GM06990 (cell line): ENCODE data around the gene MMGT1.

Experiments used
- DNase-seq: peaks from one replicate; pipeline ENCODE4 v3.0.0-alpha.2; 2011; ENCODE audit not compliant: insufficient read length; ENCODE audit errors: extremely low read depth
- H3K27me3 ChIP-seq: replicated peaks from 2 replicates; pipeline ENCODE4 v1.6.0; 2011; ENCODE audit warnings: low read length; ENCODE audit not compliant: control insufficient read depth, insufficient read depth
- H3K36me3 ChIP-seq: 2 replicates; pipeline ENCODE4 v1.5.1; 2011; ENCODE audit warnings: low read length; ENCODE audit not compliant: control insufficient read depth, insufficient read depth
- H3K4me3 ChIP-seq: replicated peaks from 2 replicates; pipeline ENCODE4 v1.5.1; 2011; ENCODE audit warnings: low read depth, mild to moderate bottlenecking, control low read depth, low read length
- TF ChIP-seq, protein P1 (sequence below): IDR thresholded peaks from 2 replicates; pipeline ENCODE4 v1.5.1; 2011; ENCODE audit warnings: low read length, control low read depth, mild to moderate bottlenecking, inconsistent platforms; ENCODE audit not compliant: insufficient read depth, poor library complexity, severe bottlenecking

Gene MMGT1

DNA sequence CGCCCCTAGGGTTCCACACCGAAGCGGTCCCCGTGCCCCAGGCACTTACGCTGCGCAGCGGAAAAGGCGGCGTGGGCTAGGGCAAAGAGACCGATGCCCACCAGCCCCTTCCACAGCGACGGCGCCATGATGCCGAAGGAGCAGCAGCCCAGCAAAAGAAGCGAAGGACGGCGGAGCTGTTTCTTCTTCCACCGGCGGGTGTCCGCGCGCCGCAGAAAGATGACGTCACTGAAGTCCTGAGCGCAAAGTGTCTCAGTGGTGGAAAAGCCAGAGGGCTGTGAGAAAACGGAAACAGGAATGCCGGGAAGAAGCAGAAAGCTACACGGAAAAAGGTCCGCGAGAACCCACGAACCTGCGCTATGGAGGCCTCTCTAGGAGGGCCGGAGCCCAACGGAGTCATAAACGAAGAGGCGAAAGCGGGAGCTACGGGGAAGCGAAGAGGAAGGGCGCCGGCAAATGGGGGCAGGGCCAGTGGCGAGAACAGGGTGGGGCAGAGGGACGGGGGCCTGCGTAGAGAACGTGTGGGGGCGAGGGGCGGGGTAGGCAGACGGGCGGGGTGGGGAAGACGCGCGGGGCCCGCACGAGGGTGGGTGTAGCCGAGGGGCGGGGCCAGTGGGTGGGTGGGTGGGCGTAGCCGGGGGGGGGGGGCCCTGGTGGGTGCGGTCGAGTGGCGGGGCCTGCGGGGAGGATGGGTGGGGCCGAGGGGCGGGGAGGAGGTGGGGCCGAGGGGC, at the start of gene MMGT1:
Gene MMGT1, minus strand, starts transcription at position 441 of the 731 bp plus-strand sequence. Its CDS starts 313 bp downstream, at position 128.
- H3K27me3 ChIP-seq: no peaks in the 10 kb centered on the region
- DNase-seq: peak; percentile 87
- no peaks in the 10 kb centered on the region for H3K36me3 ChIP-seq
- H3K4me3 ChIP-seq: peak within 1 kb of the TSS; percentile 80
- TF ChIP-seq, protein P1, sequence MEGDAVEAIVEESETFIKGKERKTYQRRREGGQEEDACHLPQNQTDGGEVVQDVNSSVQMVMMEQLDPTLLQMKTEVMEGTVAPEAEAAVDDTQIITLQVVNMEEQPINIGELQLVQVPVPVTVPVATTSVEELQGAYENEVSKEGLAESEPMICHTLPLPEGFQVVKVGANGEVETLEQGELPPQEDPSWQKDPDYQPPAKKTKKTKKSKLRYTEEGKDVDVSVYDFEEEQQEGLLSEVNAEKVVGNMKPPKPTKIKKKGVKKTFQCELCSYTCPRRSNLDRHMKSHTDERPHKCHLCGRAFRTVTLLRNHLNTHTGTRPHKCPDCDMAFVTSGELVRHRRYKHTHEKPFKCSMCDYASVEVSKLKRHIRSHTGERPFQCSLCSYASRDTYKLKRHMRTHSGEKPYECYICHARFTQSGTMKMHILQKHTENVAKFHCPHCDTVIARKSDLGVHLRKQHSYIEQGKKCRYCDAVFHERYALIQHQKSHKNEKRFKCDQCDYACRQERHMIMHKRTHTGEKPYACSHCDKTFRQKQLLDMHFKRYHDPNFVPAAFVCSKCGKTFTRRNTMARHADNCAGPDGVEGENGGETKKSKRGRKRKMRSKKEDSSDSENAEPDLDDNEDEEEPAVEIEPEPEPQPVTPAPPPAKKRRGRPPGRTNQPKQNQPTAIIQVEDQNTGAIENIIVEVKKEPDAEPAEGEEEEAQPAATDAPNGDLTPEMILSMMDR: no peak

DNA sequence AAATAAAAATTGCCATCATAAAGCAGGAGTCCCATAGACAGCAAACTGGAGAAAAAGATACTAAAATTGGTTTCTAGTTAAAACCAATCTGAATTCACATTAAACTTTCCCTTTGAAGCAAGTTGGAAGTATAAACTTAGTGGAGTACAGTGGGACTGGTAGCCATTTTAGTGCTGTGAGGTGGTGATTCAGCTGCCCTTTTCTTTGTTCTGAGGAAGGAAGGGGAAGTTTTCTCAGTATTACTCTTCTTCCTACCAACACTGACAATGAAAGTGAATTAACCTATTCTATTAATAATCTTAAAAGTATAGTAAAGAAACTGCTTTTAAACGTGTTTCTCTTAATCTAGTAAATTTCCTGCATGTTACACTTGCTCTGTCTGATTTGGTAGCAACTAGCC, 48.1 kb upstream of the MMGT1 start:
- no peaks in the 10 kb centered on the region for H3K27me3 ChIP-seq
- TF ChIP-seq, protein P1: no peak
- H3K4me3 ChIP-seq: no peak overlapping the region

DNA sequence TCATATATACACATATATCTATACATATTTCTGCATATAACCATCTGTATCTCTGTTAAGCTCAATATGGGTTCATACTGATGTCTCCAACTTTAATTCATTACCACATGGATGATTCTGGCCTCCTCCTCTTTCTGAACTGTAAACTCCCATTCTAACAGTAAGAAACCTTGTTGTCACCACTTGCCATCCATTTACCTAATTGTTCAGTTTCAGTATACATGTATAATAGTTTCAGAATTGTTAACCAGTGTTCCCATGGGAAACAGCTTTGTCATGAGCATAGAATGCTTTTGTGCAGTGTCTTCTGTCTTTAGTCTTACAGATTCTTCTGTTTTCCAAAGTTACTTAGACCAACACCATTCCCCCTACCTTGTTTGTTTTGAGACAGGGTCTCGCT, 47.4 kb upstream of the MMGT1 start:
- TF ChIP-seq, protein P1: no peak
- Histone ChIP-seq H3K27me3 (no peaks in the 10 kb centered on the region), H3K36me3 (no peaks in the 10 kb centered on the region), H3K4me3 (no peak overlapping the region)
- DNase-seq: peak; percentile 28

More for the DNA sequence above, 48.1 kb upstream of the MMGT1 start:
- H3K36me3 ChIP-seq: no peaks in the 10 kb centered on the region
- DNase-seq: peak; percentile 6

DNA sequence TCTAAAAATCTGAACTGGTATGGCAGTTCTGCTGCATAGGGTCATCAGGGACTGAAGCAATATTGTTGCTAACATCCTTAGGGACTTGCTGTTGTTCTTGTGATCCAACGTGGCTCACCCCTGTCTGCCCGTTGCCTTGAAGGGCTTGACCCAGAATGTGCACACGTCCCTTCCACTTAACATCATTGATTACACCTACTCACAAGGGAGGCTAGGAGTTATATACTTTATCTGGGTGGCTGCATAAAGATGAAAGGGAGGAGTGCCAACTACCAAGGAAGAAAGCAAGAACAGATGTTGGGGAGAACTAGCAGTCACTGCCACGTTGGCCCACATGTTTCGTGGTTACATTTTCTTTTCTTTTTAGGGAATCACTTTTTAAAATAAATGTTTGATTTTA, 45.4 kb upstream of the MMGT1 start:
- DNase-seq: no peak
- Histone ChIP-seq H3K36me3 (no peaks in the 10 kb centered on the region), H3K4me3 (no peak overlapping the region), H3K27me3 (no peaks in the 10 kb centered on the region)
- TF ChIP-seq, protein P1: no peak

DNA sequence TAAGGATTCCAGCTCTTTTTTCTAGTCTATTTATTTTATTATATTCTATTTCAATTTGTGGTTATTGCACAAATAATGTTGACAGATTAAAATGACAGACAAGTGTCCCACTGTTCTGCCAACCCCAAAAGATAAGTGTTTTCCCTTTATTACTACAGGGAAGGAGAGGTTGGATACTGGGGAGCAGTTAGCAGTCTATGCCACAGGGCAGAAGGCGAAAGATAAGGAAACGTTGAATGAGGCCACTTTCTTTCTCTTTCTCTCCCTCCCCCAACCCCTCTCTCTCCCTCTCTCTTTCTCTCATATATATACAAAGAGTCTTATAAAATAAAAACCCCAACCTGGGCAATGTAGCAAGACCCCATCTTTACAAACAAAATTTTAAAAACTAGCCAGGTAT, 43.1 kb upstream of the MMGT1 start:
- TF ChIP-seq, protein P1: no peak
- H3K36me3 ChIP-seq: no peaks in the 10 kb centered on the region
- DNase-seq: no peak
- H3K27me3 ChIP-seq: no peaks in the 10 kb centered on the region
- no peak overlapping the region for H3K4me3 ChIP-seq
